GM19397 (cell line): ENCODE results near the gene XRRA1.
"Not testable (repeated sequence)": the region's sequence is repeated elsewhere in the genome, so short reads cannot be mapped to it uniquely, and the experiment has no call there.

Source experiments
- ATAC-seq: cut with Tn5 transposase; IDR thresholded peaks from one replicate; pipeline ENCODE4 v1.9.1; 2021; ENCODE audit warnings: mild to moderate bottlenecking, moderate library complexity; ENCODE audit not compliant: unreplicated experiment

Gene XRRA1, protein sequence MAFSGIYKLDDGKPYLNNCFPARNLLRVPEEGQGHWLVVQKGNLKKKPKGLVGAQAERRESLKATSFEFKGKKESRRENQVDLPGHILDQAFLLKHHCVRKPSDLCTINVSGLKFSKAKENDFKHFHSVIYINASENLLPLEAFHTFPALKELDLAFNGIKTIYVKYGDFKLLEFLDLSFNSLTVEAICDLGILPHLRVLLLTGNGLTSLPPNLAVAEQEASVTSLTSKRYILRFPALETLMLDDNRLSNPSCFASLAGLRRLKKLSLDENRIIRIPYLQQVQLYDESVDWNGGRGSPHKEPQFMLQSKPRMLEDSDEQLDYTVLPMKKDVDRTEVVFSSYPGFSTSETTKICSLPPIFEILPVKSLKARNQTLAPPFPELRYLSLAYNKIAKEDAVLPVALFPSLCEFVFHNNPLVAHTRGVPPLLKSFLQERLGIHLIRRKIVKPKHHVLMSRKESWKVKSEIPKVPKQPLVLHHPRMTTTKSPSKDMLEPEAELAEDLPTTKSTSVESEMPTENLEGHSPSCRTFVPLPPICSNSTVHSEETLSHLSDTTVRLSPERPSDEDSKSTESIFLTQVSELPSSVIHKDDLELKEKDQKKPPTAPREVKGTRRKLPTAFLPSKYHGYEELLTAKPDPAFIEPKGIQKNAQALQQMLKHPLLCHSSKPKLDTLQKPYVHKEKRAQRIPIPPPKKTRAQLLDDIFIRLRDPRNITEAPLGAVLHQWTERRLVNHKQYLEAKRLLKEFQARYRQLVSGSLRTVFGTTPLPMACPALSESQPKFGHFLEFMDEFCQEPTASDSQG

DNA sequence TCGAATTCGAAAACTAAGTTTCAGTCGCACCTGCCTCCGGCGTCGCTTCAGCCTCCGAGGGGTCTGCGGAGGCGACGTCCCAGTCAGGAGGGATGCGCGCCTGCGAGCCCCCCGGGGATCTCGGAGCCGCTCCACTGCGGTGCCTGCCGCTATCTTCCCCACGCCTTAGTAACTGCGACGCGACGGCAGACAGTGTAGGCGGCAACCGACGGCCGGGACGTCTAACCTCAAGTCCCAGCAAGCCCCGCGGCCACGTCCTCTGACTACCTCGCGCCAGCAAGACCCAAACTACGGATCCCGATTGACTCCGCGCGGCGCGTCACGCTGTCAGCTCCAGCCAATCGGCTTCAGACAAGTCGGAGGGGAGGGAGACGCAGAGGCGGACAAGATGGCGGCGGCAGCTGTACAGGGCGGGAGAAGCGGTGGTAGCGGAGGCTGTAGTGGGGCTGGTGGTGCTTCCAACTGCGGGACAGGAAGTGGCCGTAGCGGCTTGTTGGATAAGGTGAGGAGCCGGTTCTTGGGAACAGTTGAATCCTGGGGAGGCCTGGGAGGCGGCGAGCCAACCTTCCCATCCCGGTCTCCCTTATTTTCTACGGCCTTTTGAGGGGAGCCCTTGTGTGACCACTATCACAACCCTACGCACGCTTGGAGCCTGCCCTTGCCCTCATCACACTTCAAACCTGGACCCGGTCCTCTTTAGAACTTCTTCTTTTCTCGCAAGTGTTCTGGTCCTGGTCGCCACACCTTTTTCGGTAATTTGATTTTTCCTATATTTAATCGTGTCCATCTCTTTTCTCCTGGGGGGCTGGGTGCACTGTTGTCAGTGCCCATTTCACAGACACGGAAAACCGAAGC is at the start of gene XRRA1, which contains the start of gene SPCS2:
XRRA1 (minus strand) TSS at position 194 of the 855 bp plus-strand sequence. CDS start 8,213 bp downstream, outside the sequence.
SPCS2 (plus strand) TSS at position 369 of the 855 bp plus-strand sequence; CDS start at position 389, 20 bp downstream.
- ATAC-seq = peak; percentile 95

DNA sequence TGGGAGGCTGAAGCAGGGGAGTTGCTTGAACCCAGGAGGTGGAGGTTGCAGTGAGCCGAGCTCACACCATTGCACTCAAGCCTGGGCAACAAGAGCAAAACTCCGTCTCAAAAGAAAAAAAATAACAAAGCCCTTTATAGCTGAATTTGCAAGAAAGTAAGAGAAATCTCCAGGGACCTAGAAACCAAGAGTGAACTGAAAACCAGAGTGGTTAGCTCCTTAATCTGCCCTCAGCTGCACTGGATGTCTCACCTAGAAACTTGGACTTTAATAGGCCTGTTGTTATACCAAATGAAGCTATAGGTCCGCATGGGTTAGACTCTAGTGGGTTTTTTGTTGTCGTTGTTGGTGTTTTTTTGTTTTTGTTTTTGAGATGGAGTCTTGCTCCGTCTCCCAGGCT is 44.0 kb upstream of the XRRA1 start:
- peak; percentile 41 for ATAC-seq

DNA sequence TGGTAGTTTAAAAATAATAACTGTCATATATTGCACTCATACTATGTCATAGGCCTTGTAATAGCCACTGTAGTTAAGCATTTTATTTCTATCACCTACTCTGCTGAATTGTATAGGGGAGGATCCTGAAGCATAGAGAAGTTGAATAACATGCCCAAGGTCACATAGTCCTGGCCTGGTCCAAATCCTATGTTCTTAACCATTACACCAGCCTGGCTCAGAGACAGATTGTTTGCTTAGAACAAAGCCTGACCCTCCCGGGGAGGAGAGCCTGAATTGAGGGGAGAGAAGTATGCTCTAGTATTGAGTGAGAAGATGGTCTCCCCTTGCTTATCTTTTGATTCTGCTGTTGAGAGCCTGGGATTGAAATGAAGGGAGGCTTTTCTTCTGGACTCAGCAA is 42.0 kb upstream of the XRRA1 start:
- ATAC-seq = no peak

DNA sequence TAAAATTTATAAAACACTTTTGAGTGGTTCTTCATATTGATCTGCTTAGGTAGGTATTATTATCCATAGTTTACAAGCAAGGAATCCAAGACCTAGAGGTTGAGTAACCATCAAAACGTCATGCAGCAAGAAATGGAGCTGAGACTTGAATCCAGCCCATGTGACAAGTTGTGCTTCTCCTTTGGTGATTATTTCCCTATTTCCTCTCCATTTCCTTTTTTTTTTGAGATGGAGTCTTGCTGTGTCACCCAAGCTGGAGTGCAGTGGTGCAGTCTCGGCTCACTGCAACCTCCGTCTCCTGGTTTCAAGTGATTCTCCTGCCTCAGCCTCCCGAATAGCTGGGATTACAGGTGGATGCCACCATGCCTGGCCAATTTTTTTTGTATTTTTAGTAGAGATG is 41.3 kb upstream of the XRRA1 start:
- ATAC-seq = not testable (repeated sequence)

DNA sequence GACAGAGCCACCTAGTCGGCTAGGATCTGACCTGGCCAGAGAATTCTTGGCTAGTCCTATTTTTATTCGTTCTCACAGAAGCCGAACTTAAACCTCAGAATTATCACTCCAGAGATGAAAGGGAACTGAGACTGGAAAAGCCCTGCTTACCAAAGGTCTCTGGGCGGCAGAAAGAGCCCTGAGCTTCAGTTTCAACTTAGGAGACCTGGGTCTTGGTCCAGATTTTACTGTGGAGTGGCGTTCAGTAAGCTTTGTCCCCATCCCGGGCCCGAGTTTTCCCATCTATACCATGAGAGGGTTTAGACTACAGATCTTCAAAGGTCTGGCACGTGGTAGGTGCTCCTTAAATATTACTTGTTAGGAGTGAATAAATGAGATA is 40.4 kb upstream of the XRRA1 start:
- ATAC-seq = no peak

DNA sequence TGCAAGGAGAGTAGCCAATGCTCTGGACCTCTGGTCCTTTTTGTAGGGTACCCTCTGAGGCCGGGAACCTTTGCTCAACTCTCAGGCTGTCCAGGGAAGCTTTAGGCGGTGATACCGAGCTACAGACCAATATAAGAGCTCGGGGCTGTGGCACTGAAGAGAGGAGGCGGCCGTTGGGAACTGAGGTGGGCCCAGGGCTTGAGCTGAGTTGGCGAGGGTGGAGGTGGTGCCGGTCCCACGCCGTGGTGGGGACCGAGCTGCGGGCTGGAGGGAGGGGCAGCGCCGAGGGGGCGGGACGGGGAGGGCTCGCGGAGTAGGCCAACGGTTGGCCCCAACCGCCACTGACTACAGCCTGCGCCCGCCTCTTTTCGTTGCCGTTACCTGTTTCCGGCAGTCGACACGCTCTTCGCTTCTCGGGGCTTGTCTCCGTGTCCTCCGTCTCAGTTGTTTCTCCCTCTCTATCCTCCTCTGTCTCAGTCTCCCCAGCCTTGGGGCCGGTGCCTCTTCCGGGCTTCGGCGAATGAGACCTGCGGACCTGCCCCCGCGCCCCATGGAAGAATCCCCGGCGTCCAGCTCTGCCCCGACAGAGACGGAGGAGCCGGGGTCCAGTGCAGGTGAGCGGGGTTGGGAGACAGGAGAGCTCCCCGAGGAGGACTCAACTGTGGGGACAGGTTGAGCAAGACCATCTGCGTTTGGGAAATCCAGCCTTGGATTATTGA is 39.8 kb upstream of the XRRA1 start, which contains the start of gene NEU3:
NEU3 (plus strand) TSS at position 393 of the 719 bp plus-strand sequence; CDS start at position 521, 128 bp downstream.
- ATAC-seq = peak; percentile 88

DNA sequence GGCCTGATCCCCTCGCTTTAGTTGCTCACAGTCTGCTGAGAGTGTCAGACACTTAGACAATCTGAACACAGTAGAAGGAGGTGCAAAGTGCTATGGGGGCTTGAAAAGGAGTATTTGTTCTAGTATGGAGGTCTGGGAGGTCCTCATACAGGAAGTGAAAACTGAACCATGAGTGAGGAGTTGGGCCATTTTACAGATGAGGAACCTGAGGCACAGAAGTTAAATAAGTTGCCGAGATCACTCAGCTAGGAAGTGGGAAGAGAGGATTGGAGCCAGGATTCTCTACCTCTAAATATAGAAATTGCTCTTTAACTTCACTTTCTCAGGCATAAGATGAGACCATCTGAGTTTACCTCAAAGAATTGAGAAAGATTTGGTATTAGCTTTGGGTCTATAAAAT is 35.8 kb upstream of the XRRA1 start:
- ATAC-seq = no peak

DNA sequence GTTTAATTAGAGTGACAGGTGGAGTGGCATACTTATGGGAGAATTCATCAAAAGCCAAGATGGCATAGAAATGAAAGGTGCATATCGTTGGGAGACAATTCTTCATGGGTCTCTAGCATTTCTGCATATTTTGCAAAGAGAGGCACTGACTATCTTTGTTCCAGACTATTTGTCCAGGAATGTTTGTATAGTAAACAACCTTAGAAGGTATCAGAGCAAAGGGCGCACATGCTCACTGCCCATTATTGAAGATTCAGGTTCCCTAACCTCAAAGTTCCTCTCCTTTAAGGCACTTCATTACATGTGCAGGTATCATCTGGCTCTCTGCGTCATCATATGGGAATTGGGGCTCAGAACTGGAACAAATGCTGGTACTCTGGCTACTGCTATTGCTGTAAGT is 35.2 kb upstream of the XRRA1 start:
- ATAC-seq = no peak

DNA sequence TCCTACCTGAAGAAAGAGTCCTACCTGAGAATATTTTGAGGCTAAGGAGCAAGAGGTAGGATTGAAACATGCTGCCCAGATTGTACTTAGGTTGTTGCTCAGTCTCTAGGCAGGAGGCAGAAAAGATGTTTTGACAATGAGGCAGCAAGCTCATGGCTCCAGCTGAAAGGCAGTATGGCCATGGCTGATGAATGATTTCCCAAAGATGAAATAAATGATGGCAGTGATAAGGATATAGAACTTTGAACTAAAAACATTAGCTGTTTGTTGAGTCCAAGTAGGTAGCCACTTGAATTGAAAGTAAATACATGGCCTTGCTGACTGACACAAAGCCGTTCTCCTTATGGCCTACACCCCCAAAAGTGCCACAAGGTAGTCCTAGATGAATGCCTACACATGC is 33.0 kb upstream of the XRRA1 start:
- ATAC-seq = no peak

DNA sequence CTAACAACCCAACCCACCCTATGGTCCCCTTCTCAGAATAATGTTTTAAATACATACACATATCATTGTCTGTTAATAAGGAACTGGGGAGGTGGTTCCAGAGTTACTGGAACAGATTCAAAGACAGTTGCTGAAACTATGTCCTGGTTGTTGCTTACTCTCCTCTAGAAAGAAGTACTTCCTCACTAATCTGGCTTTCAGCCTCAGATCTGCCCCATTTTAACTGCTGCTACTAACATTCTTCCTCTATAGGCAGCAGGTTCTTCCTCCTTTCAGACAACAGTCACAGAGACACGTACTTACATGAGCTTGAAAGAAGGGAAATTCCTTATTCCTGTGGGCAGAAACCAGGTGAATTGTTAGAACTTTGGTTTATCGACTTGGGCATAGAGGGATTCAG is 31.7 kb upstream of the XRRA1 start:
- no peak for ATAC-seq

DNA sequence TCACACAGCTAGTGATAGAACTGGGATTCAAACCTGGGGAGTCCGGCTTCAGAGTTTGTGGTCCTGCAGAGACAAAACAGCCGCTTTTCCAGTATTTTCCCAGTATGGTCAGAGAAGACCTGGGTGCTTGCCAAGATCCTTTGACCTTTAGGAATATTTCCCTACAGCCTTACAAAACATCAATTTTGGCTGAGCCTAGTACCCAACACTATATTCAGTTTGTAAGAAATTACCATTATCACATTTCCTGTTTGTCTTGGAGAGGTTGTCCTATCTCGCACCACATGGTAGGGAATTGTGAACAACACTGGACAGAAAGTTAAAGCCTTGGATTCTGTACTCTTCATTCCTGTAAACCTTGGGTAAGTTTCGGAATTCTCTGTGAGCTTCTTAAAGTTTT is 29.1 kb upstream of the XRRA1 start:
- no peak for ATAC-seq

DNA sequence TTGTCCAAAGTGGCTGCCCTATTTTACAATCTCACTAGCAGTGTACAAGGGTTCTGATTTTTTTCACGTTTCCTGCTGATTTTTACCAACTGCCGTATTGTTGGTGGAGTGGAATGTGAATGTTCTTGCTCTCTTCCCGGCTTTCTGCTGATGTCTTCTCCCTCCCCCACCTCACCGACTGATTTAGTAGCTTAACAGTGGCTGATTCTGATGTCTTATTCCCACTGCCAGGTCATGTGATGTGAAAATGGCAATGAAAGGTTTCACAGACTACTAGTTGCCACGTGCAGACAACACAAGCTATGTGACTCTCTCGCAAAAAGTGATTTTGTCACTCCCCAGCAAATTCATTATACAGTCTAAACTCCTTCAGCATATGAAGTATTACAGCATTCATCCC is 22.5 kb upstream of the XRRA1 start:
- ATAC-seq = no peak

DNA sequence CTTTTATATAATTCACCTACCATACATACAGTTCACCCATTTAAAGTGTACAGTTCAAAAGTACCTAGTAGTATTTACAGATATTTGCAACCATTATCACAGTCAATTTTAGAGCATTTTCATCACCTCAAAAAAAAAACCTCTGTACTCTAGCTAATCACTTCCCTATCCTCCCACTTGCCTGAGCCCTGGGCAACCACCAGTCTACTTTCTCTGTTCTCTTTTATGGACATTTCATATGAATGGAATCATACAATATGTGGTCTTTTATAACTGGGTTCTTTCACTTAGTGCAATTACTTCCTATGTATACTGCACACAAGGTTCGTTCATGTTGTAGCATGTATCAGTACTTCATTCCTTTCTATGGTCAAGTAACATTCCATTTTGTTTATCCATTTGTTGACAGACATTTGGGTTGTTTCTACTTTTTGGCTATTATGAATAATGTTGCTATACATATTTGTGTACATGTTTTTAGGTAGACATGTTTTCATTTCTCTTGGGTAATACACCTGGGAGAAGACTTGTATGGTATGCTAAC is 22.0 kb upstream of the XRRA1 start:
- no peak for ATAC-seq

DNA sequence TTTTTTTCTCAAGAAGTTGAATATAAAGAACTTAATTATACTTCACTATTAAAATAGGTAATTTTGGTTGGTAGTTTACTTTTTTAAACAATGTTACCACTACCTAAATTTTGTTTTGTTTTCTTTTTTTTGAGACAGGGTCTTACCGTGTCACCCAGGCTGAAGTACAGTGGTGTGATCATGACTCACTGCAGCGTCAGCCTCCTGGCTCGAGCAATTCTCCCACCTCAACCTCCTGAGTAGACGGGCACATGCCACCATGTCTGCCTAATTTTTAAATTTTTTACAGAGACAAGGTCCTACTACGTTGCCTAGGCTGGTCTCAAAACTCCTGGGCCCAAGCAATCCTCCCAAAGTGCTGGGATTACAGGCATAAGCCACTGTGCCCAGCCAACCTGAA is 17.8 kb upstream of the XRRA1 start:
- ATAC-seq = no peak

DNA sequence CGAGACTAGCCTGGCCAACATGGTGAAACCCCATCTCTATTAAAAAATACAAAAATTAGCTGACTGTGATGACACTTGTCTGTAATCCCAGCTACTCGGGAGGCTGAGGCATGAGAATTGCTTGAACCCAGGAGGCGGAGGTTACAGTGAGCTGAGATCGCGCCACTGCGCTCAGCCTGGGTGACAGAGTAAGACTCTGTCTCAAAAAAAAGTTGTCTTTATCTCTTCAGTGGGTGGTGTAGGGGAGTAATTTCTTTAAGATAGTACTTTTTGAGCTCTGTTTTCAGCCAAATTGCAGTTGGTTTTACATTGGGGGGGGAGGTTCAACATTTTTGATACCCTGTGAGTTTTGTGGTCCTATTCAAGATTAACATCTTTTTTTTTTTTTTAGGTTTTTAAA is 11.2 kb upstream of the XRRA1 start:
- not testable (repeated sequence) for ATAC-seq

DNA sequence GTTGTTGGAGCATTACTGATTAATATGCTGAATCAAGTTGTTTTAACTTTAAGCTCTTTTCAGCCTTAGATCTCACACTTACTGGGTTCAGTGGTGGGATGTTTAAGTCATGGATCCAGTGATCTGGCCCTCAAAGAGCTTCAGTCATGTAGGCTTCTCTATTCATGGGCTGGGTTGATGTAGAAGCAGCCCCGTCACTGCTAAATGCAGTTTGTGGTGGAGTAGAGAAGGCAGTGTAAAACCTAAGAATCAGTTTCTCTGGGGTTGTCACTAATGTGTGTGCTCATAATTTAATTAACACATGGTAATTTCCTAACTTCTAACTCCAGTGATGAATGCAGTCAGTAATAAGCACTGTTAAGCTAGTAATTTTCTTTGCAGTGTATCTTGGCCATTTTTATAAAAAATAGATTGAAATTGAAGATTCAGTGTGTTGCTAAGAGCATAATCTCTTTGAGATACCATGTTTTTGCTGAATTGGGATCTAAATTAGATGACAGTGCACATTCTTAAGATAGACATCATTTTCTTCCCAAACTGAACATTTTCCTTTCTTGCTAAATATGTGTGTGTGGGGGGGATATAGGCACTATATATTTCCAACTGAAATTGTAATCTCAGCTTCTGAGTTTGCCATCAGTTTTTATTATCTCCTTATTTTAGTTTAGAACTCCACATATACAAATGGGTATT is 9.2 kb upstream of the XRRA1 start:
- ATAC-seq = no peak

DNA sequence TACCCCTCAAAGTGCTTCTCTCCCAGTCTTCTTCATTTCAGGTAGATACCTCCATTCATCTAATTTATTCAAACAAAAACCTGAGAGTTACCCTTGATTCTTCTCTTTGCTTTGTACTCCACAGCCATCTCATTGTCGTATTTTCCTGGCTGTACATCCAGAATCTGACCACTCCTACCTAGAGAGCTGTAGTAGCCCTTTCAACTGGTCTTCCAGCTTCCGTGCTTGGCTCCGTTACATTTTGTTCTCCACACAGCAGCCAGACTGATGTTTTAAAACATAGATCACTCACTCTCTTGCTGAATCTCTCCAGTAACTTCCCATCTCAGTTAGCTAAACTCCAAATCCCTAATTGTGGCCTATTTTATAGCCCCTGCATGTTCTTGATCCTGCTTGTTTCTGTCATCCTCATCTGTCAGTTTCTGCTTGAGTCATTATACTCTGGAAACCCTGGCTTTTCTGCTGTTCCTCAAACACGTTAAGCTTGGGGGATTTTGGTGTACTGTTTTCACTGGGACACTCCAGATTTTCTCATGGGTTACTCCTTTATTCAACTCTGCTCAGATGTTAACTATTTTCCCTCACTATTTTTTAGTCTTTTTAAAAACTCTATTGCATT is 7.6 kb upstream of the XRRA1 start:
- no peak for ATAC-seq

DNA sequence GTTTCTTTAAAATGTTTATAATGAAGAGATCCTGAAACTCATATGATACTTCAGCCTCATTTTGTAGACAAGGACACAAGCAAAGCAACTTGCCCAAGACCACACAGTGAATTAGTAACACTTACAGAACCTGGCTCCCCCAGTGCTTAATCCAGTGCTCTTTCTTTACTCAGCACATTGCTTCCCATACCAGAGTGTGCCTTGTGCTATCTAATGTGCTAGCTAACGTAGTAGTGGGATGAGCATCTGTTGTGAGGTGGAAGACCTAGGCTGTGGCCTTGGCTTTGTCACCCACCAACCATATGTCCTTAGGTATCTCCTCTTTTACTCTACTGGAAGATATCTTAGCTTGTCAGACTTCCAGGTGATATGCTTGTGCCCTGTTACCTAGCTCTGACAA is 5.3 kb upstream of the XRRA1 start:
- ATAC-seq = no peak

DNA sequence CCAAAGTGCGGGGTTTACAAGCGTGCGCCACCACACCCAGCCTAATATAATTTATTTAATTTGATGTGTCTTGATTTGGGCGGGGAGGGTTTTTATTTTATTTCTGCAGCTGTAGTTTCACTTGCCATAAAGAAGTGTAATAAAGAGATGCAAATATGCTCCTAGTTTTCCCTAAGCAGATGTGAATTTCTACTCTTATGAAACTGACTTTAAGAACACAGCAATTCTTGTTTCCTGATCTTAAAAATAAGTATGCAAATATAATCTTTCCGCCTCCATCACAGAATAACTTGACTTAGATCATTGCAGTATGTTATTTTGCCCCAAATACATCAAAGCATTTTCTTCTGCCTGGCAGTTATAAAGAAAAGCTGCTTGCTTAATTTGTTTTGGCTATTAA is 4.6 kb upstream of the XRRA1 start:
- no peak for ATAC-seq
